Choroid plexus epithelial cell (primary cell): Measurements from ENCODE around the gene CNNM4.

Experiments
- DNase-seq: peaks from one replicate; pipeline ENCODE4 v3.0.0-alpha.2; 2010; ENCODE audit warnings: low read depth
- H3K4me3 ChIP-seq: 2 replicates; pipeline ENCODE4 v1.5.1; 2011; ENCODE audit warnings: low read depth, mild to moderate bottlenecking, control low read depth, low read length, moderate library complexity
- TF ChIP-seq, protein P1 (sequence below): conservative IDR thresholded peaks from 2 replicates; pipeline ENCODE4 v1.5.1; 2011; ENCODE audit warnings: low read depth, mild to moderate bottlenecking, control low read depth, inconsistent platforms, low read length, moderate library complexity

Gene CNNM4

GRCh38 chr2:96808176-96808837, 47.6 kb downstream of the CNNM4 start:
- no peak for DNase-seq
- TF ChIP-seq, protein P1, sequence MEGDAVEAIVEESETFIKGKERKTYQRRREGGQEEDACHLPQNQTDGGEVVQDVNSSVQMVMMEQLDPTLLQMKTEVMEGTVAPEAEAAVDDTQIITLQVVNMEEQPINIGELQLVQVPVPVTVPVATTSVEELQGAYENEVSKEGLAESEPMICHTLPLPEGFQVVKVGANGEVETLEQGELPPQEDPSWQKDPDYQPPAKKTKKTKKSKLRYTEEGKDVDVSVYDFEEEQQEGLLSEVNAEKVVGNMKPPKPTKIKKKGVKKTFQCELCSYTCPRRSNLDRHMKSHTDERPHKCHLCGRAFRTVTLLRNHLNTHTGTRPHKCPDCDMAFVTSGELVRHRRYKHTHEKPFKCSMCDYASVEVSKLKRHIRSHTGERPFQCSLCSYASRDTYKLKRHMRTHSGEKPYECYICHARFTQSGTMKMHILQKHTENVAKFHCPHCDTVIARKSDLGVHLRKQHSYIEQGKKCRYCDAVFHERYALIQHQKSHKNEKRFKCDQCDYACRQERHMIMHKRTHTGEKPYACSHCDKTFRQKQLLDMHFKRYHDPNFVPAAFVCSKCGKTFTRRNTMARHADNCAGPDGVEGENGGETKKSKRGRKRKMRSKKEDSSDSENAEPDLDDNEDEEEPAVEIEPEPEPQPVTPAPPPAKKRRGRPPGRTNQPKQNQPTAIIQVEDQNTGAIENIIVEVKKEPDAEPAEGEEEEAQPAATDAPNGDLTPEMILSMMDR, result no peak
- no peak overlapping the region for H3K4me3 ChIP-seq

GRCh38 chr2:96809216-96809882, 48.6 kb downstream of the CNNM4 start:
- no peak for DNase-seq
- TF ChIP-seq, protein P1, result no peak
- H3K4me3 ChIP-seq, result no peak overlapping the region

DNA sequence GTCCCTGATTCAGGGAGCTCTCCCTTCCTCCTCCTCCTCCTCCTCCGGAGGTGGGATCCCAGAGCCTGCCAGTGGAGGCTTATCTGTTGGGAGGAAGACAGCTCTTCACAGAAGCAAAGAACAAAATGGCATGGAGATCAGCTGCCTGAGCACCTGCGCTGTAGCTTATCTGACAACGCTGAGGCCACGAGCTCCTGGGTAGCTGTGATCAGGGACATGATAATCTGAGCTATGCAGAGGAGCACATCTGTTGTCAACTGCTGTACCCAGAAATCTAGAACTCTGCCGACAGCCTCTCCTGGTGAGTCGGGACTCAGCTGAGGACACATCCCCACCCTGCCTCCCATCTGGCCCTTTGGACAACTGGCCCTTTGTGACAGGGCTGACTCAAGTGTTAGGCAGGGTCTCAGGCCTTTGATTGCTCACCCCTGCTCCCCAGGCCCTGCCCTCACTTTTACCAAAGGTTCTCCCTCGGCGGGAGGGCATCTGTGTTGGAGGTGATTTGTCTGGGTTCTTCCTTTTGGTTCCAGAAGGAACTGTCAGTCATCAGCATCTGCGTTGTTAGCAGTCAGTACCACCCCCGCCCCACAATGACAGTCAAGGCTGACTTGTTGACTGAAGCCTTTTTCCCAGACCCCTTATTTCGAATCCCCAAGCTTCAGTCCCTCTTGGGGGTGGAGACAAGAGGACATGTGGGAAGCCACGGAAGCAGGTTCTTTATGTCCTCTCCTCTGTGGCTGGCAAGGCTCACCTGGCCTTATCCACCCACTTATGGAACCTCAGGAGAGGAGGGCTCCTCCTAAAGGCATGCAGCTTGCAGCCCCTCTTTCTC, 49.5 kb downstream of the CNNM4 start:
- DNase-seq, result no peak
- TF ChIP-seq, protein P1, result no peak
- H3K4me3 ChIP-seq, result no peak overlapping the region

GRCh38 chr2:96810783-96811192, 50.1 kb downstream of the CNNM4 start:
- TF ChIP-seq, protein P1, result no peak
- DNase-seq, result no peak
- H3K4me3 ChIP-seq, result no peak overlapping the region

DNA sequence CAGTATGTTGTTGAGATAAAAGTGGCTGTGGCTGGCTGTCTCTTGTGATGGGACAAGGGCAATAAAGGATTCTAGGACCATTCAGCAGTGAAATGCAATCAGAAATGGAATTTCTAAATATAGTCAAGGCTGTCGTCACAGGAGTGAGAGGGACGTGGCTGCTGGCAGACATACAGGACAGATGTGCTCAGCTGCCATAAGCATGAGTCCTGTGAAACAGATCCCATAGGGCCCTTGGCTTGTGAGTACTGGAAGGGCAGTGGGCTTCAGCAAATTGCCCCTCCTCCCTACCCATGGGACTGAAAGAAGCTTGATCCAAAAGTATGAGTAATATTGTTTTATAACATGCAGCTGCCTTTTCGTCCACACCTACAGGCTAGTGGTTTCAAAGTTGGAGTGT, 51.2 kb downstream of the CNNM4 start:
- TF ChIP-seq, protein P1, result no peak
- peak; percentile 21 for DNase-seq

GRCh38 chr2:96813656-96814055, 53.0 kb downstream of the CNNM4 start:
- no peak overlapping the region for H3K4me3 ChIP-seq
- no peak for DNase-seq
- TF ChIP-seq, protein P1, result no peak

More for the DNA sequence above, 51.2 kb downstream of the CNNM4 start:
- H3K4me3 ChIP-seq, result no peak overlapping the region
